GM21515 (cell line): ENCODE data around the gene MICU1.
"Not testable (repeated sequence)": the region's sequence is repeated elsewhere in the genome, so short reads cannot be mapped to it uniquely, and the experiment has no call there.

Experiments
- ATAC-seq: cut with Tn5 transposase; IDR thresholded peaks from one replicate; pipeline ENCODE4 v1.9.1; 2021; ENCODE audit not compliant: unreplicated experiment

Gene MICU1

GRCh38 chr10:72460284-72460876 is 165.5 kb downstream of the MICU1 start:
- no peak for ATAC-seq

GRCh38 chr10:72459301-72459700 is 166.6 kb downstream of the MICU1 start:
- no peak for ATAC-seq

- ATAC-seq = no peak
Measured at GRCh38 chr10:72455889-72456595, 169.8 kb downstream of the MICU1 start.

- ATAC-seq = no peak
Measured at GRCh38 chr10:72449941-72450441, 175.9 kb downstream of the MICU1 start.

GRCh38 chr10:72445851-72446250 is 180.0 kb downstream of the MICU1 start:
- no peak for ATAC-seq

- ATAC-seq = not testable (repeated sequence)
Measured at GRCh38 chr10:72442969-72443368, 182.9 kb downstream of the MICU1 start.

GRCh38 chr10:72435570-72435969 is 190.3 kb downstream of the MICU1 start:
- no peak for ATAC-seq

- not testable (repeated sequence) for ATAC-seq
Measured at GRCh38 chr10:72430936-72431335, 194.9 kb downstream of the MICU1 start.

- no peak for ATAC-seq
Measured at GRCh38 chr10:72429931-72430330, 195.9 kb downstream of the MICU1 start.

GRCh38 chr10:72426986-72427385 is 198.9 kb downstream of the MICU1 start:
- no peak for ATAC-seq

GRCh38 chr10:72425133-72425532 is 200.7 kb downstream of the MICU1 start:
- ATAC-seq = no peak

GRCh38 chr10:72424561-72424960 is 201.3 kb downstream of the MICU1 start:
- no peak for ATAC-seq

GRCh38 chr10:72423426-72423825 is 202.5 kb downstream of the MICU1 start:
- no peak for ATAC-seq

GRCh38 chr10:72421885-72422540 is 203.9 kb downstream of the MICU1 start:
- ATAC-seq = no peak

- ATAC-seq = no peak
Measured at GRCh38 chr10:72419241-72419640, 206.6 kb downstream of the MICU1 start.

- ATAC-seq = no peak
Measured at GRCh38 chr10:72418679-72419078, 207.2 kb downstream of the MICU1 start.

GRCh38 chr10:72417971-72418370 is 207.9 kb downstream of the MICU1 start:
- no peak for ATAC-seq

GRCh38 chr10:72416661-72417060 is 209.2 kb downstream of the MICU1 start:
- no peak for ATAC-seq

GRCh38 chr10:72414642-72415041 is 211.2 kb downstream of the MICU1 start:
- ATAC-seq = no peak

- ATAC-seq = no peak
Measured at GRCh38 chr10:72409167-72409566, 216.7 kb downstream of the MICU1 start.

GRCh38 chr10:72407927-72408600 is 217.8 kb downstream of the MICU1 start:
- ATAC-seq = no peak

GRCh38 chr10:72407471-72407870 is 218.4 kb downstream of the MICU1 start:
- ATAC-seq = no peak
